Omental fat pad (tissue), 4 donors: ENCODE data around the gene OSER1. TPM values are rescaled to one million over a fixed set of nuclear protein-coding genes. Genes with fewer than 3 reads are reported as not detected.
"Not testable (repeated sequence)": the region's sequence is repeated elsewhere in the genome, so short reads cannot be mapped to it uniquely, and the experiment has no call there.

ENCODE experiments used
- ATAC-seq: fragments of 150-250 bp; one replicate; pipeline ENCODE4 v1.9.1; 2016; ENCODE audit warnings: mild to moderate bottlenecking, moderate library complexity; ENCODE audit not compliant: low FRiP score
- DNase-seq: peaks from one replicate; pipeline ENCODE4 v3.0.0-alpha.2; 2019; ENCODE audit warnings: low spot score
- CTCF ChIP-seq, 3 donors: fragments of 450-650 bp; IDR thresholded peaks; one replicate each; pipeline ENCODE4 v1.5.1; 2016 to 2017; ENCODE audit warnings: antibody characterized with exemption in 3 of 3, mild to moderate bottlenecking in 3 of 3, moderate library complexity in 2 of 3
- total RNA-seq, 4 donors: library from RNA; depleted of rRNA; stranded (reverse); fragments of >200 nt; gene quantifications; one replicate each; pipeline ENCODE4 v1.1.0, GENCODE V29; 2016

OSER1 gene
- total RNA-seq, 4 donors from 2014 or later: 42.8 to 65.0 (median 49.7) TPM

- no peak for TF ChIP-seq CTCF (IDR thresholded peaks at IDR 0.05)
- DNase-seq: no peak
- ATAC-seq: no peak
These were observed 9.6 kb downstream of the OSER1 start for GRCh38 chr20:44200983-44201382.

GRCh38 chr20:44200371-44200770, 10.2 kb downstream of the OSER1 start:
- DNase-seq (no peak), ATAC-seq (no peak)
- no peak for TF ChIP-seq CTCF (IDR thresholded peaks at IDR 0.05)

GRCh38 chr20:44199877-44200276, 10.7 kb downstream of the OSER1 start:
- ATAC-seq (no peak), DNase-seq (no peak)
- no peak for TF ChIP-seq CTCF (IDR thresholded peaks at IDR 0.05)

GRCh38 chr20:44198872-44199271, 11.7 kb downstream of the OSER1 start:
- no peak for TF ChIP-seq CTCF (IDR thresholded peaks at IDR 0.05)
- ATAC-seq (no peak), DNase-seq (no peak)

- no peak for TF ChIP-seq CTCF (IDR thresholded peaks at IDR 0.05)
- DNase-seq: no peak
- no peak for ATAC-seq
These were observed 14.3 kb downstream of the OSER1 start for GRCh38 chr20:44196271-44196670.

- no peak for TF ChIP-seq CTCF (IDR thresholded peaks at IDR 0.05)
- DNase-seq (no peak), ATAC-seq (no peak)
These were observed 15.0 kb downstream of the OSER1 start for GRCh38 chr20:44195605-44196004.

- TF ChIP-seq CTCF (IDR thresholded peaks at IDR 0.05): no peak
- no peak for ATAC-seq
- DNase-seq: no peak
These were observed 16.8 kb downstream of the OSER1 start for GRCh38 chr20:44193801-44194200.

- not testable (repeated sequence) for ATAC-seq, DNase-seq
These were observed 18.9 kb downstream of the OSER1 start for GRCh38 chr20:44191640-44192039.
